Breast epithelium (tissue), 4 donors: ENCODE measurements around the gene USP6NL. TPM values are rescaled to one million over a fixed set of nuclear protein-coding genes. Genes with fewer than 3 reads are reported as not detected.

Source experiments
- DNase-seq, 2 donors: peaks; one replicate each; pipeline ENCODE4 v3.0.0-alpha.2; 2019; ENCODE audit warnings: low spot score in 2 of 2
- H3K27ac ChIP-seq, 2 donors: fragments of 200-600 bp; sonication (generic) in 1 of 2; one replicate each; pipeline ENCODE4 v1.5.1; 2016 to 2019; ENCODE audit warnings: mild to moderate bottlenecking in 1 of 2
- H3K27me3 ChIP-seq, 2 donors: fragments of 200-600 bp; sonication (generic) in 1 of 2; one replicate each; pipeline versions ENCODE4 v1.5.1 to v1.6.0; 2017 to 2019; ENCODE audit warnings: control low read depth in 1 of 2, mild to moderate bottlenecking in 1 of 2
- H3K36me3 ChIP-seq: fragments of 200-600 bp; one replicate; pipeline ENCODE4 v1.5.1; 2019
- H3K4me1 ChIP-seq, 2 donors: fragments of 200-600 bp; sonication (generic); one replicate each; pipeline ENCODE4 v1.5.1; 2016 to 2019; ENCODE audit warnings: control low read depth in 1 of 2
- H3K4me3 ChIP-seq, 3 donors: fragments of 200-600 bp; sonication (generic); 1 replicate in 2 of 3; 2 replicates in 1 of 3; pipeline ENCODE4 v1.5.1; 2016 to 2019; ENCODE audit warnings: mild to moderate bottlenecking in 3 of 3, moderate library complexity in 2 of 3
- H3K9me3 ChIP-seq, 2 donors: fragments of 200-600 bp; sonication (generic) in 1 of 2; one replicate each; pipeline ENCODE4 v1.5.1; 2016 to 2019; ENCODE audit warnings: control low read depth in 1 of 2
- CTCF ChIP-seq, 3 donors: fragments of 450-650 bp; IDR thresholded peaks; one replicate each; pipeline ENCODE4 v1.5.1; 2016 to 2017; ENCODE audit warnings: antibody characterized with exemption in 3 of 3, mild to moderate bottlenecking in 3 of 3, moderate library complexity in 3 of 3
- POLR2A ChIP-seq: fragments of 450-650 bp; IDR thresholded peaks from one replicate; pipeline ENCODE4 v1.6.1; 2016; ENCODE audit warnings: antibody characterized with exemption, mild to moderate bottlenecking, moderate library complexity
- POLR2AphosphoS5 ChIP-seq, 3 donors: sonication (generic); formaldehyde crosslinking; IDR thresholded peaks; one replicate each; pipeline ENCODE4 v1.6.1; 2017; ENCODE audit warnings: antibody characterized with exemption in 3 of 3
- intact Hi-C: fragments of 100-400 bp; cut with DNase I; formaldehyde crosslinking; loops from one replicate; pipeline ENCODE4 v1.15.1; 2023; ENCODE audit warnings: low total_unique reads
- total RNA-seq, 3 donors: library from RNA; depleted of rRNA; stranded (reverse); fragments of >200 nt; gene quantifications; one replicate each; pipeline ENCODE4 v1.1.0, GENCODE V29; 2016

Gene USP6NL
- total RNA-seq, 3 donors from 2014 or later: 13.8 to 28.7 (median 19.7) TPM

- TF ChIP-seq POLR2A (no peak), CTCF (IDR thresholded peaks at IDR 0.05) (no peak), POLR2AphosphoS5 (IDR thresholded peaks at IDR 0.05) (no peak)
- intact Hi-C loops: no loop called here
These were observed 48.6 kb downstream of the USP6NL start for GRCh38 chr10:11562888-11563287.

DNA sequence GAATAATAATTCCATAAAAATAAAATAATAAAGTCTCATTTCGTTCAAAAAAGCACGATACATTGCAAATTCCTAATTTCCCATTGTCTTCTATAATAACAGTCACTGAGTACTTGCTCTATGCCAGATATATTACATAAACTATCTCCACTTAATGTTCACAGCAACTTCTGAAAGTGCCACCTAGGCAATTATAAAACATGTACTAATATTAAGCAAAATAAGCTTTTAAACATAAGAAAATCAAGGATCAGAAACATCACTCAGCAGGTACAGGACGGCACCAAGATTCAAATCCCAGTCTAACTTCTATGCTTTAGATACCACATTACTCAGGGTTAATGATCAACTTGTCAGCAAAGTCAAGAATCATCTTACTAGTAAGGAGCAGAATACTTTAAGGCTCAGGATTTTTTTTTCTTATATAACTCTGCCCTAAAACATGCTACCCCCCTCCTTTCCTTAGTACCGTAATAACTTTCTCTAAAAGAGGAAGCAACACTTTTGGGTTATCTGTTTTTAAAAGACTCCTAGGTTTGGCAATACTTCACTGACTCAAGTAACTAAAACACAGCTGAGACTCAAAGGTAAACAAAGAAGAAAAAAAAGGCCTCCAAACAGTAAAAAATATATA is 51.3 kb downstream of the USP6NL start:
- Histone ChIP-seq H3K36me3 (no peaks in the 10 kb centered on the region), H3K27me3 (no peaks in the 10 kb centered on the region), H3K4me1 (no peaks in the 10 kb centered on the region), H3K4me3 (no peak overlapping the region), H3K9me3 (no peaks in the 10 kb centered on the region), H3K27ac (no peak overlapping the region)
- intact Hi-C loops: no loop called here
- no peak for DNase-seq
- no peak for TF ChIP-seq POLR2AphosphoS5 (IDR thresholded peaks at IDR 0.05)

More at GRCh38 chr10:11562888-11563287, 48.6 kb downstream of the USP6NL start:
- H3K4me3 ChIP-seq: no peak overlapping the region
- no peak overlapping the region for H3K27ac ChIP-seq
- H3K27me3 ChIP-seq: no peaks in the 10 kb centered on the region
- no peaks in the 10 kb centered on the region for H3K9me3 ChIP-seq
- DNase-seq: no peak
- H3K4me1 ChIP-seq: no peaks in the 10 kb centered on the region
- H3K36me3 ChIP-seq: no peaks in the 10 kb centered on the region

DNA sequence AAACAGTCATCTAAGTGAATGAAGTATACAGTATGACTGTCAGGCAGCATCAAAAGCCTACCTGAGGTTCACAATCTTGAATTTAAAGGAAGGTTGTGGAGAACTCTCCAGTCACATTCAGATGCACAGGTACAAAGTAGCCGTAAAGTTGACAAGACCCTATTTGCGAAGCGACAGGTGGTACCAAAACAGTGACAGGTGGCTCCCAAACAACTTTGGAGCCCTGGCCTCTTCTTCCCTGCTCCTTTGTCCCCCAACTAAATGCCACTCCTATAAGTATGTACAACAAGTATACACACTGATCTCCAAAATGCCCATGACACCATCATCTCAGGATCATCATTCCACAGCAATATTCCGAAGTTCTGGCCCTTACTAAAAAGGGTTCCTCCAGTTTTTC is 53.5 kb downstream of the USP6NL start:
- Histone ChIP-seq H3K4me1 (no peaks in the 10 kb centered on the region), H3K27me3 (no peaks in the 10 kb centered on the region), H3K9me3 (no peaks in the 10 kb centered on the region), H3K4me3 (no peak overlapping the region), H3K36me3 (no peaks in the 10 kb centered on the region), H3K27ac (no peak overlapping the region)
- TF ChIP-seq POLR2A (no peak), POLR2AphosphoS5 (IDR thresholded peaks at IDR 0.05) (no peak), CTCF (IDR thresholded peaks at IDR 0.05) (no peak)
- intact Hi-C loops: loop anchor here (5.0 kb wide), 1 partner anchor 211 kb away; no protein-coding TSS in a partner anchor
- DNase-seq: no peak

- no peaks in the 10 kb centered on the region for H3K9me3 ChIP-seq
- no peaks in the 10 kb centered on the region for H3K36me3 ChIP-seq
- no peak for DNase-seq
- no peak overlapping the region for H3K4me3 ChIP-seq
- TF ChIP-seq POLR2AphosphoS5 (IDR thresholded peaks at IDR 0.05) (no peak), POLR2A (no peak), CTCF (IDR thresholded peaks at IDR 0.05) (no peak)
- H3K4me1 ChIP-seq: no peaks in the 10 kb centered on the region
- no peak overlapping the region for H3K27ac ChIP-seq
- no peaks in the 10 kb centered on the region for H3K27me3 ChIP-seq
- intact Hi-C loops: loop anchor here (5.0 kb wide), 1 partner anchor 210 kb away; no protein-coding TSS in a partner anchor
These were observed 53.9 kb downstream of the USP6NL start for GRCh38 chr10:11557513-11557912.

DNA sequence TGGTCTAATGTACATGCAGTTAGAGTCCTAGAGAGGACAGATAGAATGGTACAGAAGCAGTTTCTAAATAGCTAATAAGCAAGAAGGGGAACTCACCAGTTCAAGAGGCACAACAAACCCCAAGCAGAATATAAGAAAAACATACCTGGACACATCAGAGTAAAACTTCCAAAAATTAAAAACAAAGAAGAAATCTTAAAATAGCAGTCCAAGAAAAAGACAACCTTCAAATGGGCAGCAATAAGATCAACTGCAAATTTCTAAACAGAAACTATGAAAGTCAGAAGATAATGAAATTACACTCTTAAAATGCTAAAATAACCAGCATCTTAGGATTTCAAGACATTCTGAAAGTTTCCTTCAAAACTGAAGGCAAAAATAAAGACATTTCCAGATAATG is 55.9 kb downstream of the USP6NL start:
- no peak for TF ChIP-seq POLR2A
- no peak for TF ChIP-seq POLR2AphosphoS5 (IDR thresholded peaks at IDR 0.05)
- no peak for TF ChIP-seq CTCF (IDR thresholded peaks at IDR 0.05)
- Histone ChIP-seq H3K36me3 (no peaks in the 10 kb centered on the region), H3K9me3 (no peaks in the 10 kb centered on the region), H3K4me3 (no peak overlapping the region), H3K27me3 (no peaks in the 10 kb centered on the region), H3K27ac (no peak overlapping the region), H3K4me1 (no peaks in the 10 kb centered on the region)
- intact Hi-C loops: loop anchor here (5.0 kb wide), 1 partner anchor 208 kb away; no protein-coding TSS in a partner anchor
- no peak for DNase-seq
